Breast epithelium (tissue), 4 donors: ENCODE results near the gene ETS1. TPM values are rescaled to one million over a fixed set of nuclear protein-coding genes. Genes with fewer than 3 reads are reported as not detected.

Experiments
- DNase-seq, 2 donors: peaks; one replicate each; pipeline ENCODE4 v3.0.0-alpha.2; 2019; ENCODE audit warnings: low spot score in 2 of 2
- H3K27ac ChIP-seq, 2 donors: fragments of 200-600 bp; sonication (generic) in 1 of 2; one replicate each; pipeline ENCODE4 v1.5.1; 2016 to 2019; ENCODE audit warnings: mild to moderate bottlenecking in 1 of 2
- H3K27me3 ChIP-seq, 2 donors: fragments of 200-600 bp; sonication (generic) in 1 of 2; one replicate each; pipeline versions ENCODE4 v1.5.1 to v1.6.0; 2017 to 2019; ENCODE audit warnings: control low read depth in 1 of 2, mild to moderate bottlenecking in 1 of 2
- H3K36me3 ChIP-seq: fragments of 200-600 bp; one replicate; pipeline ENCODE4 v1.5.1; 2019
- H3K4me1 ChIP-seq, 2 donors: fragments of 200-600 bp; sonication (generic); one replicate each; pipeline ENCODE4 v1.5.1; 2016 to 2019; ENCODE audit warnings: control low read depth in 1 of 2
- H3K4me3 ChIP-seq, 3 donors: fragments of 200-600 bp; sonication (generic); 1 replicate in 2 of 3; 2 replicates in 1 of 3; pipeline ENCODE4 v1.5.1; 2016 to 2019; ENCODE audit warnings: mild to moderate bottlenecking in 3 of 3, moderate library complexity in 2 of 3
- H3K9me3 ChIP-seq, 2 donors: fragments of 200-600 bp; sonication (generic) in 1 of 2; one replicate each; pipeline ENCODE4 v1.5.1; 2016 to 2019; ENCODE audit warnings: control low read depth in 1 of 2
- POLR2A ChIP-seq: fragments of 450-650 bp; IDR thresholded peaks from one replicate; pipeline ENCODE4 v1.6.1; 2016; ENCODE audit warnings: antibody characterized with exemption, mild to moderate bottlenecking, moderate library complexity
- POLR2AphosphoS5 ChIP-seq, 3 donors: sonication (generic); formaldehyde crosslinking; IDR thresholded peaks; one replicate each; pipeline ENCODE4 v1.6.1; 2017; ENCODE audit warnings: antibody characterized with exemption in 3 of 3
- intact Hi-C: fragments of 100-400 bp; cut with DNase I; formaldehyde crosslinking; loops from one replicate; pipeline ENCODE4 v1.15.1; 2023; ENCODE audit warnings: low total_unique reads
- total RNA-seq, 3 donors: library from RNA; depleted of rRNA; stranded (reverse); fragments of >200 nt; gene quantifications; one replicate each; pipeline ENCODE4 v1.1.0, GENCODE V29; 2016
- TF ChIP-seq, protein P1 (sequence below), 3 donors: fragments of 450-650 bp; IDR thresholded peaks; one replicate each; pipeline ENCODE4 v1.5.1; 2016 to 2017; ENCODE audit warnings: antibody characterized with exemption in 3 of 3, mild to moderate bottlenecking in 3 of 3, moderate library complexity in 3 of 3

The ETS1 gene
- total RNA-seq, 3 donors from 2014 or later, result 65.6 to 92.1 (median 73.2) TPM

DNA sequence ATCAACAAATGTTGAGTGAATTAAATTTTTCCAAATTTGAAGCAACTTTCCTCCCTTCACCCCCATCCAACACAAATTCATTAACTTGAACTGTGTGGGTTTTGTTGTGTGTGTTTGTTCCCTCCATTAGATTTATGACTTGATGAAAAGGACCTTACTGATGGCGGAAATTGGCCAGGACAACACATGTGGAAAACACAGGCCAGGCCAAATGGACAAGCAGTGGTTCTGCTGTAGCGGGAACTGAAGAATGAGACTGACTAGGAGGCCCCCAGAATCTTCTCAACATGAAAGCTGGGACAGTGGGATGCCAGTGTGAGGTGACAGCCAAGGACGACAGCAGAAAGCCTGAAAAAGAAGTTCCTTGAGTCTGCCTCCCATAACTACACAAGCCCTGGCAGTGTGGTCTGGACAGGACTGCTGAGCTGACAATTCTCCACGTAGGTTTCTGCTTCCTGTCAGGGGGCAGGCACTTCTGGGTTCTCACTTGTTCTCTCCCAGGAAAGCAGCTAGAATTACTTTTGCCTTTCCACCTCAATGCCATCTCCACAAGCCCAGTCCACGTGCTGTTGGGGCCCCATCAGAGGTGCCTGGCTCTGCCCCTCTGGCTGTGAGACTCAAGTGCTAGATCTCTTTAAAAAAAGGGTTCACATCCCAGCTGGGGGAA is 94.3 kb downstream of the ETS1 start:
- Histone ChIP-seq H3K27ac (peak overlapping the region; percentile 69 to 73), H3K36me3 (no peaks in the 10 kb centered on the region), H3K27me3 (no peaks in the 10 kb centered on the region), H3K4me1 (peaks cover 0 to 18% of the 10 kb centered on the region in 2 donors), H3K9me3 (no peaks in the 10 kb centered on the region), H3K4me3 (no peak overlapping the region)
- intact Hi-C loops, result no loop called here
- DNase-seq, result no peak
- TF ChIP-seq POLR2AphosphoS5 (IDR thresholded peaks at IDR 0.05), result peak in 1 of 3 donors; percentile 55
- TF ChIP-seq, protein P1, sequence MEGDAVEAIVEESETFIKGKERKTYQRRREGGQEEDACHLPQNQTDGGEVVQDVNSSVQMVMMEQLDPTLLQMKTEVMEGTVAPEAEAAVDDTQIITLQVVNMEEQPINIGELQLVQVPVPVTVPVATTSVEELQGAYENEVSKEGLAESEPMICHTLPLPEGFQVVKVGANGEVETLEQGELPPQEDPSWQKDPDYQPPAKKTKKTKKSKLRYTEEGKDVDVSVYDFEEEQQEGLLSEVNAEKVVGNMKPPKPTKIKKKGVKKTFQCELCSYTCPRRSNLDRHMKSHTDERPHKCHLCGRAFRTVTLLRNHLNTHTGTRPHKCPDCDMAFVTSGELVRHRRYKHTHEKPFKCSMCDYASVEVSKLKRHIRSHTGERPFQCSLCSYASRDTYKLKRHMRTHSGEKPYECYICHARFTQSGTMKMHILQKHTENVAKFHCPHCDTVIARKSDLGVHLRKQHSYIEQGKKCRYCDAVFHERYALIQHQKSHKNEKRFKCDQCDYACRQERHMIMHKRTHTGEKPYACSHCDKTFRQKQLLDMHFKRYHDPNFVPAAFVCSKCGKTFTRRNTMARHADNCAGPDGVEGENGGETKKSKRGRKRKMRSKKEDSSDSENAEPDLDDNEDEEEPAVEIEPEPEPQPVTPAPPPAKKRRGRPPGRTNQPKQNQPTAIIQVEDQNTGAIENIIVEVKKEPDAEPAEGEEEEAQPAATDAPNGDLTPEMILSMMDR (IDR thresholded peaks at IDR 0.05), result no peak

DNA sequence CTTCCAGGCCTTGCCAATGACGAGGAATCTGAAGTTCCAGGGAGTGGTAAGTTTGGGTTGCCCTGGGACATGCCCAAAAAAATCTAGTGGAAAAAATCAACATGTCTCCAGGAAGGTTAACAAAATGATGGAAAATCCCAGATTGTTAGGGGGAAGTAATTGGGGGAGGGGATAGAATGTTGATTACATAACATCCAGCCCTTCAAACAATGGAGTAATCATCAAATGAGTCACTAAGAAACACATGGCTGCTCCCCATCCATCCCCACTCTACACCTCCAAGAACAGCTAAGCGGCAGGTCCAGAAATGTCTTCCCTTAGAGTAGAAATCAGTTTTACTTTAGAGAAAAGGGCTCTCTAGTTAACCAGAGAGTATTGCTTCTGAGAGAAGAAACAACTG is 94.9 kb downstream of the ETS1 start:
- Histone ChIP-seq H3K27me3 (no peaks in the 10 kb centered on the region), H3K9me3 (no peaks in the 10 kb centered on the region), H3K36me3 (no peaks in the 10 kb centered on the region), H3K4me3 (no peak overlapping the region), H3K27ac (peak overlapping the region; percentile 69 to 73), H3K4me1 (peaks cover 0 to 18% of the 10 kb centered on the region in 2 donors)
- intact Hi-C loops, result no loop called here
- TF ChIP-seq, protein P1 (IDR thresholded peaks at IDR 0.05), result no peak
- no peak for TF ChIP-seq POLR2A
- no peak for TF ChIP-seq POLR2AphosphoS5 (IDR thresholded peaks at IDR 0.05)
- no peak for DNase-seq

DNA sequence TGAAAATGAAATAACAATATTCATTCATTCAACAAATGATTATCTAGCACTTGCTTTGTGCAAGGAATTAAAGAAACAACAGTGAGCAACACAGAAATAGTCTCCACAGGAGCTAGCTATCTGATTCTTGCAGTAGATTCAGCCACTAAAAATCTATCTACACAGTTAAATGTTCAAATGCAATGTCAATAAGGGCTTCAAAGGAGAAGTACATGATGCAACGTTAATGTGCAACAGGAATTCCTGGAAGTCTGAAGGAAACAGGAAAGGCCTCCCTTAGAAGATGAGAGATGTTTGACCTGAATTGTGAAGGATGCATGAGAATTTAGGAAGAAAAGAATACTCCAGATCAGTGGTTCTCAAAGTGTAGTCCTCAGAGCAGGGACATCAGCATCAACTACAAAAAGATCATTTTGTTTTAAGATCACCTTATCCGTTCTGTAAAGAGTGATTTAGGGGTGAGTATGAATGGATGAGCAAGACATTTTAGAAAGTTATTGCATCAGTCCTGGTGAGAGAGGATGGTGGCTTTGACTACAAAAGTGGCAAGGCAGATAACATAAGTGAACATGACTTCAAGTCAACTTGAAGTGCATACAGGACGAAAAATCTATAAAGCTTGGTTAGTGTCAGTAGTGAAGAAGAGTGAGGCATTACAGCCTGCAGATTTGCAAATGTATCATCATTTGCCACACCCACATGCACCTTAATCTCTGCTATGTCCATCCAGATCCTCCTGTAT is 96.0 kb downstream of the ETS1 start:
- H3K4me1 ChIP-seq, result peaks cover 0 to 9% of the 10 kb centered on the region in 2 donors
- H3K27me3 ChIP-seq, result no peaks in the 10 kb centered on the region
- H3K9me3 ChIP-seq, result no peaks in the 10 kb centered on the region
- H3K36me3 ChIP-seq, result no peaks in the 10 kb centered on the region
- H3K4me3 ChIP-seq, result no peak overlapping the region
- H3K27ac ChIP-seq, result peak overlapping the region; percentile 69 to 73
- TF ChIP-seq POLR2A, result no peak
- TF ChIP-seq, protein P1 (IDR thresholded peaks at IDR 0.05), result no peak
- no peak for TF ChIP-seq POLR2AphosphoS5 (IDR thresholded peaks at IDR 0.05)
- intact Hi-C loops, result no loop called here
- no peak for DNase-seq

DNA sequence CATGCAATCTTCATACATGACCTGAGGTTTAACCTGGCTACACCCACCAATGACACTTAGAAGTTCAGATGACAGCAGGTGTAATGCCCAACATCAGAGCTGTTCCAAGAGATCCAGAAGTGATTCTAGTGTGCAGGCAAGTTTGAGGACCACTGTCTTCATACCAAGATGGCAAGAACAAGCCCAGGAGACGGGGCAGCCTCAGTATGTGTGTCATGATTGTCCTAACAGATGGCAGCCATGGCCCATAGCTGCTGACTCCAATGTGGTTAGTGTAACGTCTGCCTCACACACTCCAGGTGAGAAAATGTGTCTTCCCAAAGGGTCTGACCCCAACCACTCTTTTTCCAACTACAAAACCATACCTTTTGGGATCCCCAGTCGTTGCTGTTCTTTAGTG is 97.3 kb downstream of the ETS1 start:
- H3K27ac ChIP-seq, result no peak overlapping the region
- H3K9me3 ChIP-seq, result no peaks in the 10 kb centered on the region
- H3K4me3 ChIP-seq, result no peak overlapping the region
- TF ChIP-seq POLR2AphosphoS5 (IDR thresholded peaks at IDR 0.05) (no peak), POLR2A (no peak)
- TF ChIP-seq, protein P1 (IDR thresholded peaks at IDR 0.05), result no peak
- H3K27me3 ChIP-seq, result no peaks in the 10 kb centered on the region
- H3K36me3 ChIP-seq, result no peaks in the 10 kb centered on the region
- H3K4me1 ChIP-seq, result peaks cover 0 to 4% of the 10 kb centered on the region in 2 donors
- intact Hi-C loops, result no loop called here
- no peak for DNase-seq

DNA sequence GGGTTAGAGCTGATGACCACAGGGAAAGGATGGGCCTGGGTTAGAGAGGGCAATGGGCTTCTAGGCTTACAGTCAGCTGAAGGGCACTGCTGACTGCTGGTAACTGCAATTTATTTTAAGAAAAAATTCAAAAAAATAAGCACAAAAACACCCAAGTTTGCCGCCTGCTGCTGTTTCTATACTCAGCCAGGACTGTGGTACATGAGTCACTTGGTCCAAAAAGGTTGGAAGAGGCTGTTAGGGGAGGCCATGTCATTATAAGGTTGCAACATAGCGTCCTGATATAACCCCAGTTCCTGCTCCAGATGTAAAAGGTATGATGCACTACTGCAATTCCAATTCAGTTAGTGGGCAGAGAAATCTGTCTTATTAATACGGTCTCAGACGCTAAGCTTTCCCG is 98.9 kb downstream of the ETS1 start:
- intact Hi-C loops, result no loop called here
- DNase-seq, result no peak
- no peaks in the 10 kb centered on the region for H3K9me3 ChIP-seq
- TF ChIP-seq, protein P1 (IDR thresholded peaks at IDR 0.05), result no peak
- peak in 1 of 3 donors; percentile 55 for TF ChIP-seq POLR2AphosphoS5 (IDR thresholded peaks at IDR 0.05)
- no peaks in the 10 kb centered on the region for H3K36me3 ChIP-seq
- no peak overlapping the region for H3K4me3 ChIP-seq
- peaks cover 0 to 4% of the 10 kb centered on the region in 2 donors for H3K4me1 ChIP-seq
- no peaks in the 10 kb centered on the region for H3K27me3 ChIP-seq
- peak overlapping the region; percentile 30 to 35 for H3K27ac ChIP-seq
